NCI-H1092 treated with DMSO at 0.1 percent for 48 hours (cell line): ENCODE data around the gene PLXNA1.

Experiments used
- DNase-seq: peaks from one replicate; lab custom pipeline; 2025; lab: John Stamatoyannopoulos, UW

The PLXNA1 gene

GRCh38 chr3:127002195-127003174 is 19.6 kb downstream of the PLXNA1 start:
- no peak for DNase-seq

GRCh38 chr3:127003175-127003555 is 20.2 kb downstream of the PLXNA1 start:
- no peak for DNase-seq

- DNase-seq = no peak
Measured at GRCh38 chr3:127003601-127004280, 20.8 kb downstream of the PLXNA1 start.

GRCh38 chr3:127004641-127005397 is 21.9 kb downstream of the PLXNA1 start:
- DNase-seq = no peak

- no peak for DNase-seq
Measured at GRCh38 chr3:127005864-127006500, 23.1 kb downstream of the PLXNA1 start.

- no peak for DNase-seq
Measured at GRCh38 chr3:127006781-127007436, 24.0 kb downstream of the PLXNA1 start.

- DNase-seq = no peak
Measured at GRCh38 chr3:127008236-127008635, 25.3 kb downstream of the PLXNA1 start.

GRCh38 chr3:127009531-127009930 is 26.6 kb downstream of the PLXNA1 start:
- DNase-seq = no peak

- DNase-seq = no peak
Measured at GRCh38 chr3:127011270-127011992, 28.5 kb downstream of the PLXNA1 start.

- no peak for DNase-seq
Measured at GRCh38 chr3:127012091-127012490, 29.2 kb downstream of the PLXNA1 start.

GRCh38 chr3:127013181-127013580 is 30.3 kb downstream of the PLXNA1 start:
- DNase-seq = no peak

- DNase-seq = no peak
Measured at GRCh38 chr3:127013758-127014535, 31.0 kb downstream of the PLXNA1 start.

GRCh38 chr3:127014536-127015281 is 31.8 kb downstream of the PLXNA1 start:
- DNase-seq = no peak

GRCh38 chr3:127015282-127016042 is 32.5 kb downstream of the PLXNA1 start:
- DNase-seq = no peak

GRCh38 chr3:127016043-127016343 is 33.1 kb downstream of the PLXNA1 start:
- DNase-seq = no peak

GRCh38 chr3:127016461-127016860 is 33.5 kb downstream of the PLXNA1 start:
- DNase-seq = no peak

- no peak for DNase-seq
Measured at GRCh38 chr3:127017229-127017628, 34.3 kb downstream of the PLXNA1 start.

- no peak for DNase-seq
Measured at GRCh38 chr3:127017781-127018180, 34.9 kb downstream of the PLXNA1 start.
